Measurements from ENCODE around the gene CDC42EP5.

The CDC42EP5 gene

DNA sequence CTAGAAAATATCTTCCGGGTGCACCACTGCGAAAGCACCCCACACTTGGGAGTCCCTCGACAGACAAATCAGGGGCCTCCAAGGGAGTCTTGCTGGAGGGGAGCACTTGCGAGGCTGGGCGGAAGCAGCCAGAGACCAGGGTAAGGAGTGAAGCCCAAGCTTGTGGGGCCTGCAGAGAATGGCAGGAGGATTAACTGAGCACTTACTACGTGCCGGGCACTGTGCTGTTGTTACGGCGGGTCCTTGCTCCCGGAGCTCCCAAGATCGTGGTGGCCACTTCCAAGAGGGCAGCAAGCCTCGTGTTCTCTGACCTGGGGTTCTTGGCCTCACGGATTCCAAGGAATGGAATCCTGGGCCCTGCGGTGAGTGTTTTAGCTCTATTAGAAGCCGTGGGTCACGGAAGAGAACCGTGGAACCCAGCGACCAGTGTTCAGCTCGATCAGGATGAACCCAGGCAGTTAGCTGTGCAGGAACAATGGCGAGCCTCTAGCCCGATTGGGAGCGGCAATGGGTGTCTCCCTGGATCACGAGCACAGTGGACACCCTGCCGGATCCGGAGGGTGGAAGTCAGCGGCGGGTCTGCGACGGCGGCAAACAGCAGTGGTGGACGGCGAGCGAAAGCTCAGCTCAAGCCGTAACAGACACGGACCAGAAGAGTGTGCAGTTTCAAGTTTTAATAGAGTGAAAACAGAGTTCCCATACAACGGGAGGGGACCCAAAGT, 48.3 kb downstream of the CDC42EP5 start:
- DNase-seq, result no peak

DNA sequence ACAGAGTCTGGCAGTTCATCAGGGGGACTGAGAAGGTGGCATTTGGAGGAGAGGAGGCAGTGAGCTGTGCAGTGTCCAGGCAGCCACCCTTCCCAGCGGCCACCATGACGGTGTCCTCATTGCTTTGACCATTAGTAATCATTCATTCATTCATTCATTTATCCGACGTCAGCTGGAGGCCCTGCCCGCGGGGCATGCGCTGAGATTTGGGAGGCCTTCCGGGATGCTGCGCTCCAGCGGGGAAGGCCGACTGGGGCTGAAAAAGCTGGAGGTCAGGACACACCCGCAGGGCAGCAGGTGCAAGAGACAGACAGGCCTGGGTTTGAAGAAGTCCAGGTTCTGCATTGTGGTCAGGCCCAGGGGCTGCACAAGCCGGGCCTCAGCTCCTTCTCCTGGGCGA, 48.9 kb downstream of the CDC42EP5 start:
- DNase-seq, result no peak

DNA sequence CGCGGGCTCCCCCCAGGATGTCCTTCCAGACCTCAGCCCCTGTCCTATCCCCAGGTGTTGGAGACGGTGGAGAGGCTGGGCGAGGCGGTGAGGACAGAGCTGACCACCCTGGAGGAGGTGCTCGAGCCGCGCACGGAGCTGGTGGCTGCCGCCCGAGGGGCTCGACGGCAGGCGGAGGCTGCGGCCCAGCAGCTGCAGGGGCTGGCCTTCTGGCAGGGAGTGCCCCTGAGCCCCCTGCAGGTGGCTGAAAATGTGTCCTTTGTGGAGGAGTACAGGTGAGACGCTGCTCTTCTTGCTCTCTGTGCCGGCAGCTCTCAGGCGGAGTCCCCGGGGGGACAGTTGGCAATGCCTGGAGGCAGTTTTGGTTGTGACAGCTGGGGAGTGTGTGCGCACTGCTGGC, 51.0 kb downstream of the CDC42EP5 start:
- DNase-seq, result no peak

DNA sequence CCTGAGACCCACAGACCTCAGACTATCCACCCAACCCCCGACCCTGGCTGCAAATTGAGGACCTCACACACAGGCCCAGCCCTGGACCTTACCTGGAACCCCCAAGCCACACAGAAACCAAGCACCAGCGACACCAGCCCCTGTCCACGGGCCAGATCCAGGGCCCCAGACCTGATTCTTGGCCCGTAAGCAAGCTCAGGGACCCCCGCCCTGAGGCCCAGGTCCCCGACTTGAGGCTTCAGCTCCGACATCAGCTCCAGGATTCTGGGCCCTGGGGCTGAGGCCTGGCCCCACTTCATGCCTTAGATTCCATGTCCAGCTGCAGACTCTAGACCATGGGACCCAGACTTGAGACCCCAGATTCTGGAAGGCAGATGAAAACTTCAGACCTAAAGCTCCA, 51.6 kb downstream of the CDC42EP5 start:
- no peak for DNase-seq

DNA sequence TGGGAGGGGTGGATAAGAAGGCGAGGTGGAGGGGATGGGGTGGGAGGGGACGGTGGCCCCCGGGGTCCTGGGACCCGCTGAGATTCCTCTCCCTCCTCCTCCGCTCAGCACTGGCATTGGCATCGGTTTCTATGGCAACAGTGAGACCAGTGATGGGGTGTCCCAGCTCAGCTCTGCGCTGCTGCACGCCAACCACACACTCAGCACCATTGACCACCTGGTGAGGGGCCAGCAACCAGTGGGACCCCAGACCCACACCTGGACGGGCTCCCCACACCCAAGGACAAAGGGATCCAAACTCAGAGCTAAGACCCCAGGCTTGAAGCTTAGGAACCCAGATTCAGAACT, 52.0 kb downstream of the CDC42EP5 start:
- DNase-seq, result no peak

DNA sequence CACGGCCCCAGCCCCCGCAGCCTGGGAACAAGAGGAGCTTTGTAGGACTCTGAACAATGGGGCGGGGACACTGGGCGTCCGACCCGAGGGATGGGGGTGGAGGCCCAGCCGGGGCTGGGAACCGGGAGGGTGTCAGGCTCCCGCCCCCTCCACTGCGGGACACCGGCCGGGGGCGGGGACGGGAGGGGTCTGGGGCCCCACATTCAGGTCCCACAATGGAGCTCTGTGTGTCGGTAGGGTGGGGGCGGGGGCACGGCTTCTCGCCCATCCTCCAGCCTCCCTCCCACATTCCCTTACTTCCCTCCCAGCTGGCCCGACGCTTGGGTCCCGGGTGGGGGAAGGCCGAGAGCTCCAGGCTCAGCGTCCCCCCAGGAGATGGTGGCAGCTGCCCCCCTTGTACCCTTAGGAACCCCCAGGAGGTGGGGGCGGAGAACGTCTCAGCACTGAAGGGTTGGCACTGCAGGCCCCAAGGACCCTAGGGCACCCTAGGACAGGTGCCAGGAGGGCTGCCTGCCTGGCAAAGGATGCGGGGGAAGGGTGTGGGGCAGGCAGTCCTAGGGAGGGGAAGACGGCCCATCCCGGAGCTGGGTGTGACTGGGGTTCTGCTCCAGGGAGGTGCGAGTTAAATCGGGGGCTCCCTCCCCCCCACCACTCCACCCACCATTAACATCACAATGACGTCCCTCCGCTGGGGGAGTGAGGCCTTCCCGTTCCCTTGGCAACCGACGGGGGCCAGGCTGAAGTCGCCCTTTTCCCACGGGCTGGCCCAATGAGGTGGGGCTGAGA, 52.5 kb downstream of the CDC42EP5 start:
- no peak for DNase-seq

DNA sequence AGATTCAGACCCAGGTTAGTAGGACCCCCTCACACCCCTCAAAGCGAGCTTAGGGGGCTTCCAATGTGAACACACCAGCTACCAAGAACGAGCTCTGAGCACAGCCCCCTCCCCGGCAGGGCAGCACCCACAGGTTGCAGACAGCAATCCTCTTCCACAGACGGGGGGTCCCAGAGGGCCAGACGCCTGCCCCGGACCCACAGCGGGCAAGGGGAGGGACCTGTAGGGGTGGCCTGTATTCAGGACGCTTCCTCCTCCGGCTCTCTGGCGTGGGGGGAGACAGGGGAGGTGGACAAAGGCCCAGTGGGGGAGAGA, 53.1 kb downstream of the CDC42EP5 start:
- DNase-seq, result no peak

DNA sequence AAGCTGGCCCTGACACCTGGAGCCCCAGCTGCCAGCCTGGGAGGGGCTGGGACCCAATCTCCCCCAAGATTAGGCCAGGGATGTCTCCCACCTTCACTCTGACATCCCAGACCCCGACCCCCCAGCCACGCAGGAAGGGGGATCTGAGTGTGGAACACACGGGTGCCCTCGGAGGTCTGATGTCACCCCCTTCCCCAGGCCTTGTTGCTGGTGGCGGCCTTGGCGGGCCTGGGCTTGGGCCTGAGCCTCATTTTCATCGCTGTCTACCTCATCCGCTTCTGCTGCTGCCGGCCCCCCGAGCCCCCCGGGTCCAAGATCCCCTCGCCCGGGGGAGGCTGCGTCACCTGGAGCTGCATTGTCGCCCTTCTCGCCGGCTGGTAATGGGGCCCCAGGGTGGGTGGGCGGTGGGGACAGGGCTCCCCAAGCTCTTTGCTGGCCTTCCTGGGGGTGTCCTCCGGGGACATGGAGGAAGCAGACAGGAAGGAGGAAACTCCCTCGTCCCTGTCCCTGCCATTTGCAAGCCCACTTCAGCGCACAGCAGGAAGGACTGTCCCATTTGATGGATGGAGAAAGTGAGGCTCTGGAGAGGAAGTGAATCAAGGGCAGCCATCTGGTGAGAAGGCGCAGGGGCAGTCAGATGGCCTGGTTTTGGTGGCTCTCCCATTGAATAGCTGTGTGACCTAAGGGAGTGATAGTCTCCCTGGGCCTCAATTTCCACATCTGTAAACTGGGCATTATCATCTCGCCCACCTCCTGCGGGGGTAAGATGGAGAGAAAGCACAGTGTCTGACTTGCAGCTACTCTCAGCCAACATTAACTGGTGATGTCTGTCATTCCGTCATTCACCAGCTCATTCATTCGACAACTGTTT, 53.9 kb downstream of the CDC42EP5 start:
- DNase-seq, result no peak

DNA sequence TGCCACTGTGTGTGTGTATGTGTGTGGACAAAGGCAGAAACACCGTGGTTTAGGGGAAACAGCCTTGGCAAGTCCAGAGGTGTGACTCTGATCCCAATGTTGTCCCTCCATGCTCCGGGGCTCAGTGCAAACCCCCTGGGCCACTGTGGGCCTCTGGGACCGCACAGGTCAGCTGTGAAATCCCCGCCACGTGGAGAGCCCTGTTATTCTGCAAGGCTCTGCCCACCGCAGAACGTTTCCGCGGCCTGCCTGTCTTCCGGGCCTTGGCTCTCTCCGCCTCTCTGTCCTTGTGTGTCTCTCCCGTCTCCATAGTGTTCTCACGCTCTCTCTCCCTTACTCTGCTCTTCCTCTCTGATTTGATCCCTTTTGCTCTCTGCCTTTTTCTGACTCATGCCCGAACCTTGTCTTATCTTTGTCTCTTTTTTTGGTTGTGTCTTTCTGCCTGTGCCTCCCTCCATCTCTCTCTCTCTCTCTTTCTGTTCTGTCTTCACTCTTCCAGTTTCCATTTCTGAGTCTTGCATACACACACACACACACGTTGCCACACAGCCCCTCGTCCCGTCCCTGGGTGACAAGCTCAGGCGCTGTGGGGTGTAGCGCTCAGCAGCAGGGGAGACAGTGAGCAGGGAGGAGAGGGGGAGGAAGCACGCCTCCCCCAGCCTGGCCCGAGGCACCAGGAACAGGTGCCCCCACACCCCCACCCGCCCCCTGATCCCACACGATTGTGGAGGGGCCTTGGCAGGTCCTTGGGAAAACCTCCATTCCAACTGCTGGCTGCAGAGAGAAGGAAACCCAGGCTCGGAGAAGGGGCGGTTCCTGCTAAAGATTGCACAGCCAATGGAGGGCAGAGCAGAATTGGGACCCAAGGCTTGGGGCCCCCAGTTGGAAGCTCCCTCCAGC, 54.8 kb downstream of the CDC42EP5 start:
- DNase-seq, result peak; percentile 27

DNA sequence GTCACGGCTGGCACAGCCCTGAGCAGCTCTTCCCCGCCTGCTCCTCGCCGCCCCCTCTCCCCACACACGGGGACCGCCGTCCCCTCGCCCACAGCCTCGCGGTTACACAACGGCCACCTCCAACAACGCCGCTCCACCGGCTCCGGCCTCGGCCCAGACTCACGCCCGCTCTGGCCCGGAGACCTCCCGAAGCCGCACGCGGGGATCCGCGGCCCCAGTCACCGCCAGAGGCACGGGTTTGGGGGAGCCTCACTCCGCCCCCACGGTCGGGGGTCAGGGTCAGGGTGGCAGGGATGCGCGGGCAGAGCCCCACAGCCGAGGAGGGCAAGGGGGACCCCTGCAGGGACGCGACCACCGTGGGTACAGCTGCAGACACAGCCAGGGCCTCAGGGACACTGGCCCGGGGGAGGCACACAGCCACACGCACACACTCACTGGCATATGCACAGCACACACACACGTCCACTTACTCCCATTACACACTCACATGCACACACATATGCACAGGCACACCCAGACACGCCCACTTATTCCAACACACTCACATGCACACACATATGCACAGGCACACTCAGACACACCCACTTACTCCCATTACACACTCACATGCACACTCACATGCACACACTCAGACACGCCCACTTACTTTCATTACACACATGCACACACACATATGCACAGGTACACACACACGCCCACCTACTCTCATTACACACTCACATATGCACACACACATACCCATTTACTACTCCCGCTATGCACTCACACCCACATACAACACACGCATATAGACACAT, 56.2 kb downstream of the CDC42EP5 start:
- DNase-seq, result no peak

DNA sequence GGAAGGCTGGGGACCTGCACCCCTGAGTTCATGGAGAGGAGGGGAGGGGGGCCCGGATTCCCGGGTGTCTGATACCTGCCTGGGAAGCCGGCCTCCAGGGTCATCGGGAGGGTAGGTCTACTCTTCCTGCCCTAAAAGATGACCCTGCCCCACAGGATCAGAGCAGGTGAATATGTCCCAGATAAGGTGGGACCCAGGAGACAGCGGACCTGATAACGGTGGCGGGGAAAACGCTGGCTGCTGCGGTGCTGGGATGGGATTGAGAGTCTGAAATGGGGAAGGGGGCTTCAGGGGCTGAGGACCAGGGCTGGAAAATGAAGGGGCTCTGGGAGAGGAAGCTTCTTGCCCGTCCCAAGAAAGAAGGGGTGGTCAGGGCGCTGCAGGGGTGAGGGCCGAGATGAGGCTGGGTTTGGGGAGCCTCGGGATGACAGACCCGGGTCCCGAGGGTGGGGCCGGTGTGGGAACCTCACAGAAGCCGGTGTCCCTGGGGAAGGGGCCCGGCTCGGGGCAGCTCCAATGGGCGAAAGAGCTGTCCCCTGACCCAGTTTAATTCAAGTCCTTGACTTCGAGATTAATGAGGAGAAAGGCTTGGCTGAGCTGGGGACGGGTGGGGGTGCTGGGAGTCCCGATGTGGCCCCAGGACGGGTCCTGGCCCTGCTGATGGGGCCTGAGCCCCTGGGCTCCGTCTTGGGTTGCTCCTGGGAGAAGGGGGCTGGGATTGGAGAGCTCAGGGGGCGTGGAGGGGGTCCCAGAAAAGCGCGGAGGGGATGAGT, 57.0 kb downstream of the CDC42EP5 start:
- DNase-seq, result no peak

DNA sequence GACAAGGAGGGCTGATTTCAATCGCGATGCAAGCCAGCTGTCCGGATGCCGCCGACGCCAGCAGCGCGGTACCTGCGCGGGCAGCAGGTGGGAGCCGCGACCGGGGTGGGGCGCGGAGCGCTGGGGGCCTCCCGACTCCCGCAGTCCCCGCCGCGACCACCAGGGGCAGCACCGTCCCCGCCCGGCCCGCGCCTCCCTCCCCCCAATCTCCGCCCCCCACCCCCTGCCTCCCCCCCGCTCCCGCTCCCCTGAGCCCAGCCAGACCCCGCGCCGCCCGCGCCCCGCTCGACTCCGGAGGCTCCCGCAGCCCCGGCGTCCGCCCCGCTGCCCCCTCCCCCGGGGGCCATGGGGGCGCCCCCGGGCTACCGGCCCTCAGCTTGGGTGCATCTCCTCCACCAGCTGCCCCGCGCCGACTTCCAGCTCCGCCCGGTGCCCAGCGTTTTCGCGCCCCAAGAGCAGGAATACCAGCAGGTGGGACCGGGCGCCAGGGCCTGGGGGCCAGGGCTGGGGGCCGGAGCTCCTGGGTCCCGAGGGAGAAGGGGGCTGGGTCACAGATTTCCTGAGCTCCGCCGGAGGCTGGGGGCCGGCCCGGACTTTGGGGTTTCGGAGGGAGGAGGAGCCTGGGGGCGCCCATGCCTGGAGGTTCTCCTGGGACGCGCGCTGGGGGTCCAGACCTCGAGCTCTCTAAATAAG, 57.7 kb downstream of the CDC42EP5 start, which contains the start of gene TTYH1:
TTYH1 (plus strand) TSS at position 257 of the 693 bp plus-strand sequence; CDS start at position 346, 89 bp downstream.
- peak; percentile 27 for DNase-seq
